HepG2 (cell line): ENCODE results near the gene CORT. TPM values are rescaled to one million over a fixed set of nuclear protein-coding genes. Genes with fewer than 3 reads are reported as not detected.

Experiments
- ATAC-seq: fragments of 200-7000 bp; cut with Tn5 transposase; 3 replicates; pipeline ENCODE4 v1.9.1; 2020; ENCODE audit warnings: mild to moderate bottlenecking, moderate library complexity
- Bru-seq: library from RNA; stranded (reverse); fragments of 400-500 nt; gene quantifications from one replicate; lab custom pipeline; 2021; lab: Mats Ljungman, UMichigan
- BruChase-seq, 2 experiments: library from RNA; stranded (reverse); fragments of 400-500 nt; gene quantifications; one replicate each; lab custom pipeline; 2021; lab: Mats Ljungman, UMichigan
- BruUV-seq: library from RNA; stranded (reverse); fragments of 400-500 nt; replicated peaks from 2 replicates; lab custom pipeline; 2021; lab: Mats Ljungman, UMichigan
- CTCF ChIA-PET: fragments of 300-600 bp; formaldehyde crosslinking; extraction: SDS; loops from one replicate; lab custom pipeline; 2021; ENCODE audit warnings: low total read pairs, inconsistent platforms, low intra/inter-chr PET ratio; lab: Yijun Ruan, JAX
- POLR2A ChIA-PET: fragments of 350-600 bp; sonication (Branson Sonifier 250); formaldehyde crosslinking; loops from one replicate; lab custom pipeline; 2020; ENCODE audit warnings: antibody characterized with exemption, inconsistent platforms; lab: Yijun Ruan, JAX
- DNase-seq: peaks from one replicate; pipeline ENCODE4 v3.0.0-alpha.2; 2015; ENCODE audit warnings: low spot score
- FAIRE-seq: peaks from 3 replicates; lab custom pipeline; 2011; peaks lifted over from hg19 to GRCh38; lab: Jason Lieb, UNC
- H2AFZ ChIP-seq: one replicate; pipeline ENCODE4 v1.6.1; 2011; ENCODE audit warnings: low read length, inconsistent platforms
- H3K27ac ChIP-seq: fragments of 300-600 bp; 3 replicates; pipeline ENCODE4 v1.8.0; 2011; ENCODE audit warnings: mixed run types, mild to moderate bottlenecking, mixed read lengths, low read length, inconsistent platforms; ENCODE audit not compliant: insufficient read depth; ENCODE audit errors: extremely low read length
- H3K27me3 ChIP-seq, 2 experiments: fragments of 200-600 bp in 1 of 2; 2 replicates in 1 of 2; 3 replicates in 1 of 2; pipeline versions ENCODE4 v1.6.0 to v1.8.0; 2011; ENCODE audit warnings: low read length in 2 of 2, mild to moderate bottlenecking in 2 of 2, moderate library complexity in 2 of 2, inconsistent platforms in 1 of 2; ENCODE audit not compliant: insufficient read depth in 2 of 2, control insufficient read depth in 1 of 2
- H3K36me3 ChIP-seq, 2 experiments: fragments of 200-600 bp in 1 of 2; replicated peaks in 1 of 2; 2 replicates in 1 of 2; 3 replicates in 1 of 2; pipeline versions ENCODE4 v1.5.1 to v1.8.0; 2011; ENCODE audit warnings: low read length in 2 of 2, inconsistent platforms in 1 of 2; ENCODE audit not compliant: insufficient read depth in 2 of 2, control insufficient read depth in 1 of 2
- H3K4me1 ChIP-seq: 2 replicates; pipeline ENCODE4 v1.5.1; 2012; ENCODE audit warnings: low read length, inconsistent platforms; ENCODE audit not compliant: insufficient read depth
- H3K4me2 ChIP-seq: 2 replicates; pipeline ENCODE4 v1.6.0; 2011; ENCODE audit warnings: low read depth, low read length, inconsistent platforms
- H3K4me3 ChIP-seq, 3 experiments: fragments of 200-600 bp in 1 of 3; sonication (generic), shearing (Covaris generic) in 1 of 3; replicated peaks in 1 of 3; 2 replicates each; pipeline ENCODE4 v1.5.1; 2011 to 2016; ENCODE audit warnings: low read length in 3 of 3, inconsistent platforms in 2 of 3, low read depth in 2 of 3, mild to moderate bottlenecking in 2 of 3, control low read depth in 1 of 3, mixed read lengths in 1 of 3; ENCODE audit not compliant: insufficient read depth in 1 of 3
- H3K79me2 ChIP-seq: one replicate; pipeline ENCODE4 v1.6.1; 2011; ENCODE audit warnings: low read length, inconsistent platforms; ENCODE audit not compliant: insufficient read depth
- H3K9ac ChIP-seq: 2 replicates; pipeline ENCODE4 v1.6.0; 2011; ENCODE audit warnings: mild to moderate bottlenecking, low read depth, low read length, inconsistent platforms; ENCODE audit not compliant: insufficient read depth
- H3K9me3 ChIP-seq: 2 replicates; pipeline ENCODE4 v1.5.1; 2012; ENCODE audit warnings: mild to moderate bottlenecking, low read length
- H4K20me1 ChIP-seq: 2 replicates; pipeline ENCODE4 v1.6.0; 2011; ENCODE audit warnings: inconsistent platforms, mild to moderate bottlenecking, low read length, moderate library complexity; ENCODE audit not compliant: insufficient read depth
- ARNT2 ChIP-seq: sonication (generic); formaldehyde crosslinking; IDR thresholded peaks from 2 replicates; pipeline ENCODE4 v1.8.0; 2022; ENCODE audit warnings: mild to moderate bottlenecking, low read depth, missing genetic modification reagents, moderate library complexity
- SAP130 ChIP-seq: IDR thresholded peaks from 2 replicates; pipeline ENCODE4 v1.6.1; 2016; ENCODE audit warnings: low read depth
- WIZ ChIP-seq: sonication (generic); formaldehyde crosslinking; IDR thresholded peaks from 2 replicates; pipeline ENCODE4 v1.5.1; 2020; ENCODE audit warnings: mild to moderate bottlenecking, missing genetic modification reagents
- WGBS: methylation state at CpG from one replicate; pipeline ENCODE4 v1.1.6; 2017; ENCODE audit warnings: low lambda C conversion rate; 5-methylcytosine and 5-hydroxymethylcytosine counted together
- in situ Hi-C: cut with HindIII; loops from 2 replicates; pipeline ENCODE4 v1.10.0; 2017; ENCODE audit warnings: low pct_unique_long_range_greater_than_20kb; ENCODE audit not compliant: extremely low pct_ligation_motif_present
- intact Hi-C: fragments of 100-400 bp; cut with micrococcal nuclease; formaldehyde crosslinking; loops from one replicate; pipeline ENCODE4 v1.10.0; 2022; ENCODE audit not compliant: unreplicated experiment
- long read RNA-seq, 2 experiments: library from RNA in 1 of 2; library from polyadenylated mRNA in 1 of 2; stranded (forward) in 1 of 2; unstranded in 1 of 2; transcript quantifications; one replicate each; pipeline ENCODE4 v2.0.0, GENCODE V29; 2019 to 2022
- polyA minus RNA-seq, 3 experiments: library from RNA; depleted of rRNA, polyadenylated mRNA; stranded (reverse); fragments of >200 nt; gene quantifications; 2 replicates each; pipeline ENCODE4 v1.2.3, GENCODE V29; 2011; ENCODE audit warnings: low replicate concordance in 1 of 3
- polyA plus RNA-seq, 8 experiments: library from polyadenylated mRNA; depleted of rRNA in 3 of 8; stranded (reverse) in 7 of 8; unstranded in 1 of 8; fragments of >200 nt; fragmentation: Illumina TruSeq in 4 of 8; extraction: Trizol in 4 of 8; gene quantifications; 2 replicates each; pipeline versions ENCODE4 v1.2.1 to v1.2.3, GENCODE V29; 2011 to 2016; ENCODE audit warnings: low read depth in 4 of 8, missing spikeins in 1 of 8, mixed read lengths in 1 of 8; ENCODE audit not compliant: insufficient read depth in 1 of 8
- total RNA-seq, 5 experiments: library from RNA; depleted of rRNA; stranded (reverse); fragments of >200 nt; fragmentation: Illumina TruSeq; extraction: Trizol; gene quantifications; 2 replicates each; pipeline ENCODE4 v1.2.3, GENCODE V29; 2016; ENCODE audit warnings: low read depth in 1 of 5
- TF ChIP-seq, protein P1 (sequence below): sonication (generic); formaldehyde crosslinking; IDR thresholded peaks from 2 replicates; pipeline ENCODE4 v1.9.0; 2022; ENCODE audit warnings: missing genetic modification reagents, mild to moderate bottlenecking, borderline replicate concordance

CORT gene, protein sequence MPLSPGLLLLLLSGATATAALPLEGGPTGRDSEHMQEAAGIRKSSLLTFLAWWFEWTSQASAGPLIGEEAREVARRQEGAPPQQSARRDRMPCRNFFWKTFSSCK
- total RNA-seq (2016; rRNA removed; fragmentation: Illumina TruSeq; extraction: Trizol) (0.62 TPM in 1 of 2 replicates, not detected in the other), polyA plus RNA-seq (2011; rRNA removed) (0.08 and 0.11 TPM in 2 replicates), polyA minus RNA-seq (2011; rRNA and poly(A)+ RNA removed; ENCODE audit: low replicate concordance) (not detected in 2 replicates), Bru-seq, nascent RNA (percentile 36 among the genes with signal in this experiment), BruChase-seq, experiment 1, labeled RNA remaining after a 6-hour chase (percentile 67 among the genes with signal in this experiment), BruChase-seq, experiment 2, labeled RNA remaining after a 2-hour chase (percentile 60 among the genes with signal in this experiment)
- total RNA-seq (2016; cell fraction: cytosol; rRNA removed; fragmentation: Illumina TruSeq; extraction: Trizol; ENCODE audit: low read depth) = not detected in 2 replicates
- total RNA-seq (2016; cell fraction: insoluble cytoplasmic fraction; rRNA removed; fragmentation: Illumina TruSeq; extraction: Trizol) = 0.61 TPM in 1 of 2 replicates, not detected in the other
- total RNA-seq (2016; cell fraction: membrane; rRNA removed; fragmentation: Illumina TruSeq; extraction: Trizol) = 0.15 and 0.21 TPM in 2 replicates
- total RNA-seq (2016; cell fraction: nucleus; rRNA removed; fragmentation: Illumina TruSeq; extraction: Trizol) = 0.78 and 1.1 TPM in 2 replicates
- 0.08 and 0.09 TPM in 2 replicates for polyA plus RNA-seq (2011; cell fraction: cytosol; rRNA removed)
- 0.24 and 0.29 TPM in 2 replicates for polyA plus RNA-seq (2011; cell fraction: nucleus; rRNA removed)
- 0.31 and 0.40 TPM in 2 replicates for polyA plus RNA-seq (2012)
- polyA plus RNA-seq (2016; cell fraction: cytosol; fragmentation: Illumina TruSeq; extraction: Trizol; ENCODE audit: low read depth) = 0.11 and 0.46 TPM in 2 replicates
- 0.50 TPM in 1 of 2 replicates, not detected in the other for polyA plus RNA-seq (2016; cell fraction: insoluble cytoplasmic fraction; fragmentation: Illumina TruSeq; extraction: Trizol; ENCODE audit: low read depth)
- polyA plus RNA-seq (2016; cell fraction: membrane; fragmentation: Illumina TruSeq; extraction: Trizol; ENCODE audit: low read depth) = 0.21 and 0.36 TPM in 2 replicates
- 0.81 and 1.9 TPM in 2 replicates for polyA plus RNA-seq (2016; cell fraction: nucleus; fragmentation: Illumina TruSeq; extraction: Trizol; ENCODE audit: insufficient read depth, low read depth)
- polyA minus RNA-seq (2011; cell fraction: cytosol; rRNA and poly(A)+ RNA removed) = not detected in 2 replicates
- polyA minus RNA-seq (2011; cell fraction: nucleus; rRNA and poly(A)+ RNA removed) = 0.39 TPM in 1 of 2 replicates, not detected in the other
- long read RNA-seq, experiment 1 = 0 reads
- long read RNA-seq, experiment 2 = 0 reads

DNA sequence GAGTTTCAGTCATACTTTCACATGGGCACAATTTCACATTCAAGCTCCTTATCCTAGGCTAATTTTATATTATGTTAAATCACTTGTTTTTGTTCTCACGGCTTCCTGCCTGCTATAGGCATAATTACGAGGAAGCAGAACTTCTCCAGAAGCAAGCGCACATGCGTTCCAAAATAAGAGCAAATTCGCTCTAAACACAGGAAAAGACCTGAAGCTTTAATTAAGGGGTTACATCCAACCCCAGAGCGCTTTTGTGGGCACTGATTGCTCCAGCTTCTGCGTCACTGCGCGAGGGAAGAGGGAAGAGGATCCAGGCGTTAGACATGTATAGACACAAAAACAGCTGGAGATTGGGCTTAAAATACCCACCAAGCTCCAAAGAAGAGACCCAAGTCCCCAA lies at the start of gene CORT:
Gene CORT, plus strand, starts transcription at position 281 of the 400 bp plus-strand sequence. CDS start 193 bp downstream, outside the sequence.
- intact Hi-C loops = no loop called here
- Histone ChIP-seq H3K36me3 (no peaks in the 10 kb centered on the region; a peak in 1 of 5 replicates), H3K9me3 (no peaks in the 10 kb centered on the region), H3K27ac (no peak within 1 kb of the TSS)
- CTCF ChIA-PET = no interaction called here
- POLR2A ChIA-PET = no interaction called here
- no peak for DNase-seq
- no peak for TF ChIP-seq WIZ (CRISPR knock-in tag)
- TF ChIP-seq, all 625 proteins: peak for 0
- no peak within 1 kb of the TSS for H3K9ac ChIP-seq
- H3K4me2 ChIP-seq = no peak within 1 kb of the TSS
- in situ Hi-C loops = no loop called here
- ATAC-seq (no peak), FAIRE-seq (no peak)
- 97% methylated on average over 10 of the region's 10 CpGs for WGBS
- no peak within 1 kb of the TSS for H2AFZ ChIP-seq
- no peak within 1 kb of the TSS for H3K4me3 ChIP-seq
- no peaks in the 10 kb centered on the region for H3K79me2 ChIP-seq
- H3K27me3 ChIP-seq = no peaks in the 10 kb centered on the region
- BruUV-seq = no TSS peak
- H4K20me1 ChIP-seq = no peaks in the 10 kb centered on the region
- no peaks in the 10 kb centered on the region for H3K4me1 ChIP-seq

DNA sequence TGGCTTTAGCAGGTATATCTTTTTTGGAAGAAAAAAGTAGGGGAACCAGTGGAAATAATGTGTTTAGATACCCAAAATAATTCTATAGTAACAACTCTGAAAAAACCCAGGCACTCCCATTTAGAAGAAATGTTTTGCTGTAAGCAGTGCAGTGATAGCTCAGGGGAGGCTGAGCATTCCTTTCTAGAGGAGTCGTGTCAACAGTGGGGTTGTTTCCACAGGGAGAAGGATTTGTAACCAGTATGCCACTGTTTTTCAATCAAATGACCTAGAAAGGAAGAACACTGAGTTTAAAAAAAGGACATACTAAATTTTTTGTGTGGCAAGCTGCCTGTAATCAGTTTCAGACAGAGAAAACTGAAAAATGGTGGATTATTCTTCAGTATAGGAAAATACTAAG lies 48.5 kb upstream of the CORT start:
- DNase-seq (peak; percentile 39), FAIRE-seq (no peak), ATAC-seq (no peak)
- H3K36me3 ChIP-seq = peaks cover 6 to 28% of the 10 kb centered on the region in 2 experiments; a peak in 4 of 5 replicates
- intact Hi-C loops = no loop called here
- no peak overlapping the region for H2AFZ ChIP-seq
- H3K27ac ChIP-seq = no peak overlapping the region
- H3K4me3 ChIP-seq = no peak overlapping the region
- peak overlapping the region; percentile 97 for H3K4me2 ChIP-seq
- BruUV-seq = no TSS peak
- H4K20me1 ChIP-seq = no peaks in the 10 kb centered on the region
- TF ChIP-seq, protein P1, sequence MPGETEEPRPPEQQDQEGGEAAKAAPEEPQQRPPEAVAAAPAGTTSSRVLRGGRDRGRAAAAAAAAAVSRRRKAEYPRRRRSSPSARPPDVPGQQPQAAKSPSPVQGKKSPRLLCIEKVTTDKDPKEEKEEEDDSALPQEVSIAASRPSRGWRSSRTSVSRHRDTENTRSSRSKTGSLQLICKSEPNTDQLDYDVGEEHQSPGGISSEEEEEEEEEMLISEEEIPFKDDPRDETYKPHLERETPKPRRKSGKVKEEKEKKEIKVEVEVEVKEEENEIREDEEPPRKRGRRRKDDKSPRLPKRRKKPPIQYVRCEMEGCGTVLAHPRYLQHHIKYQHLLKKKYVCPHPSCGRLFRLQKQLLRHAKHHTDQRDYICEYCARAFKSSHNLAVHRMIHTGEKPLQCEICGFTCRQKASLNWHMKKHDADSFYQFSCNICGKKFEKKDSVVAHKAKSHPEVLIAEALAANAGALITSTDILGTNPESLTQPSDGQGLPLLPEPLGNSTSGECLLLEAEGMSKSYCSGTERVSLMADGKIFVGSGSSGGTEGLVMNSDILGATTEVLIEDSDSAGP (CRISPR knock-in tag) = no peak
- no peak for TF ChIP-seq ARNT2
- TF ChIP-seq SAP130 (CRISPR knock-in tag) = 0 out of 2 replicates have a peak, but pooled peaks have one; percentile 27
- H3K9ac ChIP-seq = no peak overlapping the region
- H3K9me3 ChIP-seq = no peaks in the 10 kb centered on the region
- in situ Hi-C loops = no loop called here
- H3K27me3 ChIP-seq = no peaks in the 10 kb centered on the region
- ChIA-PET POLR2A (interaction anchor here (4.4 kb wide), 1 partner anchor 13 kb away, joined by 65 read pairs; no protein-coding TSS in a partner anchor), CTCF (no interaction called here)
- peaks cover 33% of the 10 kb centered on the region for H3K4me1 ChIP-seq
- 61% methylated on average over 1 of the region's 1 CpG for WGBS
- peaks cover 28% of the 10 kb centered on the region for H3K79me2 ChIP-seq
